CD4-positive, alpha-beta T cell treated with Interleukin-15 for 4 hours (primary cell): ENCODE results near the gene EBI3.
"Not testable (repeated sequence)": the region's sequence is repeated elsewhere in the genome, so short reads cannot be mapped to it uniquely, and the experiment has no call there.

Source experiments
- DNase-seq: peaks from one replicate; pipeline ENCODE4 v3.0.0-alpha.2; 2020; ENCODE audit warnings: low spot score

The EBI3 gene

DNA sequence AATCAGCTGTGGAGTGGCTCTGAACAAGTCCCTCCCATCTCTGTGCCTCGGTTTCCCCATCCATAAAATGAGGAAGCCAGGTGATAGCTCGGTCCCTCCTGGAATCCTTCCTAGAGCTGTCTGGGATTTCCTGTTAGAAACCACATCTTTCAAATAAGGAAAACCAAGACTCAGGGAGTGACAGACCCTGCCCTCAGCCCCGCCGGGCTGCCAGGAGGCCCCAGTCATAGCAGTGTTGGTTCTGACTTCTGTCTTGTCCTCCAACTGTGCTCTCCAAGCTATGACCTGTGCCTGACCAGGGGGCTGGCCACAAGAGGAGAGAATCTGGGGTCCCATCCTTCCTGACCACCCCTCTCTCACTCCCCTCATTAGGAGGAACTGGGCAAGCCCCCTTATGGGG, 48.7 kb downstream of the EBI3 start:
- no peak for DNase-seq

DNA sequence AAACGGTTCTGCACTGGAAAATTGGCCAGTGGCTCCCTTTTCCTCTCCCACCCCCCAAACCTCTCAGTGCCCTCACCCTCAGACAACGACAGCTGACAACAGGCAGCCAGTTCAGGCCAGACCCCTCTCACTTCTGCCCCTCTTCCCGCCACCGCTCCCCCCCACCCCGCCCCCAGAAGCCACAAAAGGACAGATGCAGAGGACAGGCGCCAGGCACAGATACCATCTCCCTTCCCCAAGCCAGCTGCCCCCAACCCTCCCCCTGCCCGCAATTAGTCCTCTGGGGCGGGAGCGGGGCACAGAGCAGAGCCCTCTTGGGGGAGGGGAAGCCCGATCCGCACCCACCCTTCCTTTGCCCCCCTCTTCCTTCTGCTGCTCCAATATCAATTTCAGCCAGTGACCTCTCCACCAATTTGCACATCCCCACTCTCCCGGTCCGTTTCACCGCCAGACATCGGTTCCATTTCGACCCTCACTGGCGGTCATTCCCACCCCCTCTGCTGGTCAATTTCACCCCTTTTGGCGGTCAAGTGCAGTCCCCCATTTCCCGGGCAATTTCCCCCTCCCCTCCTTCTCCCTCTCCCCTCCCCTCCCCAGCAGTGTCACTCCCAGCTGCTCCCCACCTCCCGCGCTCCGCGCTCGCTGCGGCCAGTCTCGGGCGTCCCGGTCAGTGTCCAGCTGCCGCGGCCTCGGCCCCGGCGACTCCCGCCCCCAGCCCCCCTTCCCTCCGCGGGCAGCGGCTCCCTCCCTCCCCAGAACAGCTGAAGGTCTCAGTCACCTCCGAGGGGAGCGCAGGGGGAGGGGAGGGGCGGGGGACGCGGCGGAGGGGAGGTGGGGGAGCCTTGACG, 49.3 kb downstream of the EBI3 start, which contains the start of gene SHD:
TSS of gene SHD (plus strand) at position 848 of the 848 bp plus-strand sequence. CDS start 798 bp downstream, outside the sequence.
- no peak for DNase-seq

DNA sequence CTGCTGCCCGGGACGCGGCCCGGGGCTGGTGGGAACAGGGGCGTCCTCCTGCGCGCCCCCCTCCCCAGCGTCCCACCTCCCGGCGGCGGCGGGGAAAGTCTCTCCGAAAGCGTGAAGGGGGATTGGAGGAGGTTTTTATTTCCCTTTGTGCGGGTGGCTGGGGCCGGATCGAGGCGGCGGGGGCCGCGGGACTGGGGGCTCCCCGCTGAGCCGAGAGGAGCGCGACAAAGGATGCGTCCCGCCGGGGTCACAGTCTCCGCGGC, 49.9 kb downstream of the EBI3 start:
- no peak for DNase-seq

DNA sequence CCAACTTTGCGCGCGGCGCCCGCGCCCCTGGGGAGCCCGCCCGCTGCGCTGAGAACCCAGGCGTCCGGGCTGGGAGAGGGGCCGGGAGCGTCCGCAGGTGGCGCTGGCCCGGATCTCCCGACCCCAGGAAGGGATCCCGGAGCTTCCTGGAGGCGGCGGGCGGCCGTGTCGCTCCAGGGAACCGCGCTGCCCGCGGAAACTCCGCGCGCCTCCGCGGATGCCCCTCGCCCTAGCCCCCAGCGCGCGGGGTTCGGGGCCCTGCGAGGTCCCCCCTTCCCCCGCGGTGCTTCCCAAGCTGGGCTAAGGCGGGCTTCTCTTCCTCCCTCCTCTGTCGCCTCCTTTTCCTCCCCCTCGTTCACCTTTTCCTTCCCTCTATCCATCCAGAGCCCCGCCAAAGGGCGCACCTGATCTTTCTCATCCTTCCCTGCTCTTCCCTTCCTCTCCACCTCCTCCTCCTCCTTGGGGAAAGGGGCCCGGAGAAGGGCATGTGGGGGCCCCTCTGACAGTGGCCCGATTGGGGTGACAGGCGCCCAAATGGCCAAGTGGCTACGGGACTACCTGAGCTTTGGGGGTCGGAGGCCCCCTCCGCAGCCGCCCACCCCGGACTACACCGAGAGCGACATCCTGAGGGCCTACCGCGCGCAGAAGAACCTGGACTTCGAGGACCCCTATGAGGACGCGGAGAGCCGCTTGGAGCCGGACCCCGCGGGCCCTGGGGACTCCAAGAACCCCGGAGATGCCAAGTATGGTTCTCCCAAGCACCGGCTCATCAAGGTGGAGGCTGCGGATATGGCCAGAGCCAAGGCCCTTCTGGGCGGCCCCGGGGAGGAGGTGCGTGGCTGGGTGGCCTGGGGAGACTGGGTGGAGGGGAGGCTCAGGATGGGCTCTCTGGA, 50.5 kb downstream of the EBI3 start:
- no peak for DNase-seq

DNA sequence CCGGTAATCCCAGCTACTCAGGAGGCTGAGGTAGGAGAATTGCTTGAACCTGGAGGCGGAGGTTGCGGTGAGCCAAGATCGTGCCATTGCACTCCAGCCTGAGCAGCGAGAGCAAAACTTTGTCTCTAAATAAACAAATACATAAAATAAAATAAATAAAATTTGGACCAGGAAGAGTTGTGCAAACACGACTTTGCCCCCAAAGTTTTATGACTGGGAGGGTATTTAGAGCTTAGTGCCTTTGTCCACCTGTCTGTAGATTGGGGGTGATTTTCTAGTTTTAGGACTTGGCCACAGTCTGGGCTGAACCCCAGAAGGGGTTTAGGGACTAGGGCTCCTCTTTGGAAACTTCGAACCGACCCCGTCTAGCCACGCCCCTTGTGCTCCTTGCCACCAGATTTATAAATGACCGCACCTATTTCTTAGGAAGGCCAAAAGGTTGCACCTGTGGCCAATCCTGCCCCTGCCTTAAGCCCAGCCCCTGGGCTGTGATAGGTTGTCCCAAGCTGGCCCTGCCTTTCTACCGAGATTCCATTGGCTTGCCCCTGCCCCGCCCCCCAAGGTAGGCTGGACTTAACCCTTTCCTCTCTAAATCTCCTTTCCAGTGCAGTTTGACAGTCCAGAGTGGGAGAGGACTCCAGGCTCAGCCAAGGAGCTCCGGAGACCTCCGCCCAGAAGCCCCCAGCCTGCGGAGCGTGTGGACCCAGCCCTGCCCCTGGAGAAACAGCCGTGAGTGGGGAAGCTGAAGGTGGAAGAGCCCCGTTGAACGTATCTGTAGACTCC, 55.0 kb downstream of the EBI3 start:
- DNase-seq, result no peak

DNA sequence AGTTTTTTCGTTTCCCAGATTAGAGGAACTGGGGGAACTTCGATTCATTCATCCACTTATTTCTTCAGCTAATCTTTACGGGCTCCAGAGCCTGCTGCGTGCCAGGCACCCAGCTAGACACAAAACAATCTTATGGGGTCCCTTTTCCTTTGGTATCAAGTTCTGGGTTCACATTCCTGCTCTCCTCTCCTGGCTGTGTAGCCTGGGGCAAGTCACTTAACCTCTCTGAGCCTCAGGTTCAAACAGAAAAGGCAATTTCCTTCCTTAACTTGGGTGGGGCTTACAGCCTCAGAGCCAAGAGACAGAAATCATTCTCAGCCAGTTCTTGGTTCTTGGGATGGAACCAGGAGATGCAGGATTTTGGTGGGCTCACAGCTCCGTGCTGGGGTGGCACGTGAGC, 55.7 kb downstream of the EBI3 start:
- no peak for DNase-seq

DNA sequence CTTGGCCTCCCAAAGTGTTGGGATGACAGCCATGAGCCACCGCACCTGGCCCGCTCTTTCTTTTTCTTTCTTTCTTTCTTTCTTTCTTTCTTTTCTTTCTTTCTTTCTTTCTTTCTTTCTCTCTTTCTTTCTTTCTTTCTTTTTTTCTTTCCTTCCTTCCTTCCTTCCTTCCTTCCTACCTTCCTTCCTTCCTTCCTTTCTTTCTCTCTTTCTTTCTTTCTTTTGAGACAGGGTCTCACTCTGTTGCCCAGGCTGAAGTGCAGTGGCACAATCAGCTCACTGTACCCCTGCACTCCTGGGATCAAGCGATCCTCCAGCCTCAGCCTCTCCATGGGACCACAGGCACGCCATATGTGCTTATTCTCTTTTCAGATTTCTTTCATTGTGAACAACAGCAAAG, 56.8 kb downstream of the EBI3 start:
- not testable (repeated sequence) for DNase-seq
